NCI-H128 (cell line): ENCODE data around the gene ATOH8.

Source experiments
- DNase-seq: peaks from one replicate; lab custom pipeline; 2025; ENCODE audit not compliant: unreplicated experiment; lab: John Stamatoyannopoulos, UW

Gene ATOH8

GRCh38 chr2:85736456-85737355 lies 17.1 kb upstream of the ATOH8 start:
- DNase-seq: no peak

GRCh38 chr2:85737481-85737880 lies 16.3 kb upstream of the ATOH8 start:
- no peak for DNase-seq

- DNase-seq: no peak
Observed at GRCh38 chr2:85737961-85738360, 15.8 kb upstream of the ATOH8 start.

GRCh38 chr2:85740193-85740592 lies 13.6 kb upstream of the ATOH8 start:
- DNase-seq: no peak

- no peak for DNase-seq
Observed at GRCh38 chr2:85741211-85741832, 12.5 kb upstream of the ATOH8 start.

- no peak for DNase-seq
Observed at GRCh38 chr2:85741833-85742455, 11.8 kb upstream of the ATOH8 start.

GRCh38 chr2:85743304-85743978 lies 10.3 kb upstream of the ATOH8 start:
- DNase-seq: no peak

- DNase-seq: no peak
Observed at GRCh38 chr2:85744055-85744454, 9.7 kb upstream of the ATOH8 start.

- no peak for DNase-seq
Observed at GRCh38 chr2:85744741-85745601, 8.8 kb upstream of the ATOH8 start.

- DNase-seq: no peak
Observed at GRCh38 chr2:85745619-85746018, 8.2 kb upstream of the ATOH8 start.

- no peak for DNase-seq
Observed at GRCh38 chr2:85746321-85747004, 7.3 kb upstream of the ATOH8 start.

- no peak for DNase-seq
Observed at GRCh38 chr2:85747441-85747840, 6.3 kb upstream of the ATOH8 start.

- no peak for DNase-seq
Observed at GRCh38 chr2:85748039-85748734, 5.6 kb upstream of the ATOH8 start.

- no peak for DNase-seq
Observed at GRCh38 chr2:85748985-85749875, 4.6 kb upstream of the ATOH8 start.

- DNase-seq: no peak
Observed at GRCh38 chr2:85750587-85751575, 2.9 kb upstream of the ATOH8 start.

GRCh38 chr2:85751627-85752026 lies 2.2 kb upstream of the ATOH8 start:
- DNase-seq: no peak

GRCh38 chr2:85753035-85753524 lies 711 bp upstream of the ATOH8 start:
- no peak for DNase-seq
